Astrocyte of the spinal cord (primary cell): ENCODE results near the gene PPRC1.

ENCODE experiments used
- DNase-seq: peaks from one replicate; pipeline ENCODE4 v3.0.0; 2011; ENCODE audit warnings: low read depth, low spot score
- H3K4me3 ChIP-seq: 2 replicates; pipeline ENCODE4 v1.5.1; 2011; ENCODE audit warnings: low read depth, mild to moderate bottlenecking, low read length, moderate library complexity
- CTCF ChIP-seq: IDR thresholded peaks from 2 replicates; pipeline ENCODE4 v1.5.1; 2012; ENCODE audit warnings: low read depth, mild to moderate bottlenecking, low read length, inconsistent platforms
- in situ Hi-C: cut with HindIII; loops from 2 replicates; pipeline ENCODE4 v1.10.0; 2017; ENCODE audit warnings: low sequenced_read_pairs

Gene PPRC1

GRCh38 chr10:102123223-102123622 lies 9.6 kb upstream of the PPRC1 start:
- in situ Hi-C loops = no loop called here
- no peak for DNase-seq
- H3K4me3 ChIP-seq = no peak overlapping the region
- TF ChIP-seq CTCF = no peak

GRCh38 chr10:102131286-102132170 lies 1.3 kb upstream of the PPRC1 start:
- TF ChIP-seq CTCF = no peak
- H3K4me3 ChIP-seq = no peak overlapping the region
- in situ Hi-C loops = no loop called here
- DNase-seq = peak; percentile 49

GRCh38 chr10:102132193-102132562 lies 662 bp upstream of the PPRC1 start:
- peak overlapping the region; percentile 98 for H3K4me3 ChIP-seq
- no peak for DNase-seq
- no peak for TF ChIP-seq CTCF
- in situ Hi-C loops = no loop called here

- in situ Hi-C loops = no loop called here
- DNase-seq = peak; percentile 66
- TF ChIP-seq CTCF = no peak
- H3K4me3 ChIP-seq = peak overlapping the region; percentile 98
Measured at GRCh38 chr10:102133373-102134195, 744 bp downstream of the PPRC1 start.

- DNase-seq = no peak
- in situ Hi-C loops = no loop called here
- TF ChIP-seq CTCF = no peak
- H3K4me3 ChIP-seq = peak overlapping the region; percentile 98
Measured at GRCh38 chr10:102134416-102134815, 1.6 kb downstream of the PPRC1 start.

GRCh38 chr10:102135956-102136526 lies 3.2 kb downstream of the PPRC1 start:
- in situ Hi-C loops = no loop called here
- H3K4me3 ChIP-seq = no peak overlapping the region

More at GRCh38 chr10:102135956-102136526, 3.2 kb downstream of the PPRC1 start:
- no peak for TF ChIP-seq CTCF
- no peak for DNase-seq
